GM23338 (cell line): ENCODE data around the gene KRT79. TPM values are rescaled to one million over a fixed set of nuclear protein-coding genes. Genes with fewer than 3 reads are reported as not detected.

Experiments used
- ATAC-seq: fragments of 200-7000 bp; cut with Tn5 transposase; 3 replicates; pipeline ENCODE4 v1.9.1; 2020
- DNase-seq: peaks from one replicate; pipeline ENCODE4 v3.0.0-alpha.2; 2015; ENCODE audit warnings: low spot score
- H2AFZ ChIP-seq: fragments of 200-600 bp; sonication (generic); 2 replicates; pipeline ENCODE4 v1.8.0; 2016; ENCODE audit warnings: antibody characterized with exemption, mild to moderate bottlenecking, moderate library complexity
- H3F3A ChIP-seq: fragments of 200-600 bp; sonication (generic); replicated peaks from 2 replicates; pipeline ENCODE4 v1.8.0; 2017; ENCODE audit warnings: antibody characterized with exemption, mixed run types, low read depth
- H3K27ac ChIP-seq: fragments of 200-600 bp; sonication (generic); 2 replicates; pipeline ENCODE4 v1.6.1; 2016; ENCODE audit warnings: low read depth
- H3K27me3 ChIP-seq: fragments of 200-600 bp; sonication (generic); 2 replicates; pipeline ENCODE4 v1.8.0; 2016; ENCODE audit warnings: mild to moderate bottlenecking, mixed run types, moderate library complexity; ENCODE audit not compliant: insufficient read depth
- H3K36me3 ChIP-seq: fragments of 200-600 bp; sonication (generic); 2 replicates; pipeline ENCODE4 v1.8.0; 2016; ENCODE audit warnings: mild to moderate bottlenecking; ENCODE audit not compliant: insufficient read depth
- H3K4me1 ChIP-seq: fragments of 200-600 bp; sonication (generic); 2 replicates; pipeline ENCODE4 v1.8.0; 2016; ENCODE audit warnings: mild to moderate bottlenecking, moderate library complexity; ENCODE audit not compliant: insufficient read depth
- H3K4me2 ChIP-seq: fragments of 200-600 bp; sonication (generic); 2 replicates; pipeline ENCODE4 v1.7.1; 2017; ENCODE audit warnings: mixed run types
- H3K4me3 ChIP-seq: fragments of 200-600 bp; sonication (generic); 2 replicates; pipeline ENCODE4 v1.6.1; 2016; ENCODE audit warnings: mixed run types
- H3K79me2 ChIP-seq: fragments of 200-600 bp; sonication (generic); replicated peaks from 2 replicates; pipeline ENCODE4 v1.8.0; 2017; ENCODE audit warnings: mild to moderate bottlenecking; ENCODE audit not compliant: insufficient read depth
- H3K9me2 ChIP-seq: fragments of 200-600 bp; sonication (generic); 2 replicates; pipeline ENCODE4 v1.8.0; 2017; ENCODE audit not compliant: insufficient read depth
- H4K20me1 ChIP-seq: fragments of 200-600 bp; sonication (generic); replicated peaks from 2 replicates; pipeline ENCODE4 v1.8.0; 2017; ENCODE audit warnings: mild to moderate bottlenecking; ENCODE audit not compliant: insufficient read depth
- H3K27ac Mint-ChIP-seq: 2 replicates; pipeline ENCODE4 v1.8.0; 2020; ENCODE audit warnings: inconsistent platforms, mild to moderate bottlenecking, moderate library complexity, mixed read lengths
- H3K27me3 Mint-ChIP-seq: 3 replicates; pipeline ENCODE4 v1.8.0; 2022; ENCODE audit warnings: low read depth, mild to moderate bottlenecking, moderate library complexity, mixed read lengths, inconsistent platforms; ENCODE audit not compliant: insufficient read depth, poor library complexity
- H3K36me3 Mint-ChIP-seq: 3 replicates; pipeline ENCODE4 v1.8.0; 2021; ENCODE audit warnings: low read depth, mild to moderate bottlenecking, inconsistent platforms, moderate library complexity, mixed read lengths
- H3K4me1 Mint-ChIP-seq: 3 replicates; pipeline ENCODE4 v1.8.0; 2020; ENCODE audit warnings: mild to moderate bottlenecking, inconsistent platforms, mixed read lengths
- H3K4me3 Mint-ChIP-seq: 3 replicates; pipeline ENCODE4 v1.8.0; 2021; ENCODE audit warnings: moderate library complexity, mild to moderate bottlenecking, inconsistent platforms, mixed read lengths
- H3K9me3 Mint-ChIP-seq: 3 replicates; pipeline ENCODE4 v1.8.0; 2020; ENCODE audit warnings: moderate library complexity, mild to moderate bottlenecking, inconsistent platforms, mixed read lengths
- CREB1 ChIP-seq: fragments of 250-450 bp; sonication (Bioruptor Pico); IDR thresholded peaks from 2 replicates; pipeline ENCODE4 v1.5.0; 2020; ENCODE audit warnings: low read depth, mild to moderate bottlenecking, moderate library complexity
- CTCF ChIP-seq, 2 experiments: fragments of 200-600 bp in 1 of 2; sonication (generic) in 1 of 2; conservative IDR thresholded peaks; 2 replicates each; pipeline versions ENCODE4 v1.5.1 to v1.6.1; 2016 to 2017; ENCODE audit warnings: antibody characterized with exemption in 2 of 2, low read depth in 2 of 2, mild to moderate bottlenecking in 2 of 2, moderate library complexity in 1 of 2
- ETS1 ChIP-seq: IDR thresholded peaks from 2 replicates; pipeline ENCODE4 v1.6.1; 2016; ENCODE audit warnings: antibody characterized with exemption
- EZH2 ChIP-seq: fragments of 200-600 bp; sonication (generic); IDR thresholded peaks from one replicate; pipeline ENCODE4 v1.8.0; 2017; ENCODE audit warnings: antibody characterized with exemption, mild to moderate bottlenecking, low read depth; ENCODE audit not compliant: unreplicated experiment
- EZH2phosphoT487 ChIP-seq: fragments of 200-600 bp; sonication (generic); IDR thresholded peaks from one replicate; pipeline ENCODE4 v1.8.1; 2018; ENCODE audit warnings: antibody characterized with exemption; ENCODE audit not compliant: unreplicated experiment
- JUNB ChIP-seq: IDR thresholded peaks from one replicate; pipeline ENCODE4 v1.6.1; 2016; ENCODE audit warnings: antibody characterized with exemption; ENCODE audit not compliant: unreplicated experiment
- NANOG ChIP-seq: IDR thresholded peaks from 2 replicates; pipeline ENCODE4 v1.6.1; 2016; ENCODE audit warnings: antibody characterized with exemption, borderline replicate concordance
- POLR2AphosphoS5 ChIP-seq: IDR thresholded peaks from 2 replicates; pipeline ENCODE4 v1.6.1; 2016; ENCODE audit warnings: antibody characterized with exemption, low read depth
- STAT1 ChIP-seq: IDR thresholded peaks from one replicate; pipeline ENCODE4 v1.6.1; 2016; ENCODE audit warnings: antibody characterized with exemption; ENCODE audit not compliant: unreplicated experiment
- ZNF114 ChIP-seq: fragments of 250-450 bp; sonication (Bioruptor Pico); IDR thresholded peaks from 2 replicates; pipeline ENCODE4 v1.5.0; 2020; ENCODE audit warnings: mild to moderate bottlenecking, moderate library complexity
- ZNF331 ChIP-seq: fragments of 250-450 bp; sonication (Bioruptor Pico); IDR thresholded peaks from 2 replicates; pipeline ENCODE4 v1.5.0; 2020; ENCODE audit warnings: low read depth, mild to moderate bottlenecking, moderate library complexity
- polyA plus RNA-seq: library from polyadenylated mRNA; unstranded; fragments of >200 nt; fragmentation: Nextera tagmentation; extraction: Ambion mirVana; gene quantifications from 2 replicates; pipeline ENCODE4 v1.2.1, GENCODE V29; 2016
- total RNA-seq: library from RNA; depleted of rRNA; stranded (reverse); fragments of >200 nt; shearing (Covaris generic); gene quantifications from 2 replicates; pipeline ENCODE4 v1.2.3, GENCODE V29; 2014
- TF ChIP-seq, protein P1 (sequence below): fragments of 250-450 bp; sonication (Bioruptor Pico); IDR thresholded peaks from 2 replicates; pipeline ENCODE4 v1.5.0; 2020; ENCODE audit warnings: mild to moderate bottlenecking, moderate library complexity
- TF ChIP-seq, protein P2 (sequence below): IDR thresholded peaks from one replicate; pipeline ENCODE4 v1.6.1; 2018; ENCODE audit warnings: antibody characterized with exemption; ENCODE audit not compliant: unreplicated experiment

KRT79 gene
- total and polyA plus RNA-seq, 2 experiments from 2014 or later, result 0.21 TPM; not detected in 1

DNA sequence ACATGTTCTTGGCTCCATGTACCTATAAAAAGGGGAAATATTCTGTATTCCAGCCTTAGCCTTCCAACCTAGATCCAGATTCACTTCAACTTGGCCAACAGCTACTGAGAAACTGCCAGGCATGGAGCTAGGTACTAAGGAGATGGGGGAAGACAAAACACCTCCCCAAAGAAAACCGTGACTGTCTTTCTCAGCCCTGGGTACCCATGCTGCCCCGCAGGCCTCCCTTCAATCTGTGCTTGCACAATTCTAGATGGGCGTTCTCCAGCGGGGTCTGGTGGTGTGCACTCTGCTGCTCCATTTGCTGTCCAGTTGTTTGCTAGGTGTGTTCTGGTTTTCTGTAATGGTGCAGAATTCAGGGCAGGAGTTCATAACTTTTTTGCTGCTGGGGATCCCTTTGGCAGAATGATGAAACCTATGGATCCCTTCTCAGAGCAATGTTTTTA is 19.4 kb downstream of the KRT79 start:
- no peak overlapping the region for H3K4me2 ChIP-seq
- H3K4me3 ChIP-seq, result no peak overlapping the region
- Mint-ChIP-seq H3K9me3 (no peaks in the 10 kb centered on the region), H3K4me3 (no peak overlapping the region), H3K36me3 (no peaks in the 10 kb centered on the region), H3K27me3 (peaks cover 4% of the 10 kb centered on the region), H3K27ac (no peak overlapping the region), H3K4me1 (no peaks in the 10 kb centered on the region)
- no peaks in the 10 kb centered on the region for H4K20me1 ChIP-seq
- no peak overlapping the region for H2AFZ ChIP-seq
- no peaks in the 10 kb centered on the region for H3K4me1 ChIP-seq
- H3K79me2 ChIP-seq, result no peaks in the 10 kb centered on the region
- no peak overlapping the region for H3K27ac ChIP-seq
- no peak for DNase-seq
- no peak for TF ChIP-seq EZH2
- TF ChIP-seq ZNF114, result no peak
- no peak for TF ChIP-seq EZH2phosphoT487
- TF ChIP-seq, protein P1, sequence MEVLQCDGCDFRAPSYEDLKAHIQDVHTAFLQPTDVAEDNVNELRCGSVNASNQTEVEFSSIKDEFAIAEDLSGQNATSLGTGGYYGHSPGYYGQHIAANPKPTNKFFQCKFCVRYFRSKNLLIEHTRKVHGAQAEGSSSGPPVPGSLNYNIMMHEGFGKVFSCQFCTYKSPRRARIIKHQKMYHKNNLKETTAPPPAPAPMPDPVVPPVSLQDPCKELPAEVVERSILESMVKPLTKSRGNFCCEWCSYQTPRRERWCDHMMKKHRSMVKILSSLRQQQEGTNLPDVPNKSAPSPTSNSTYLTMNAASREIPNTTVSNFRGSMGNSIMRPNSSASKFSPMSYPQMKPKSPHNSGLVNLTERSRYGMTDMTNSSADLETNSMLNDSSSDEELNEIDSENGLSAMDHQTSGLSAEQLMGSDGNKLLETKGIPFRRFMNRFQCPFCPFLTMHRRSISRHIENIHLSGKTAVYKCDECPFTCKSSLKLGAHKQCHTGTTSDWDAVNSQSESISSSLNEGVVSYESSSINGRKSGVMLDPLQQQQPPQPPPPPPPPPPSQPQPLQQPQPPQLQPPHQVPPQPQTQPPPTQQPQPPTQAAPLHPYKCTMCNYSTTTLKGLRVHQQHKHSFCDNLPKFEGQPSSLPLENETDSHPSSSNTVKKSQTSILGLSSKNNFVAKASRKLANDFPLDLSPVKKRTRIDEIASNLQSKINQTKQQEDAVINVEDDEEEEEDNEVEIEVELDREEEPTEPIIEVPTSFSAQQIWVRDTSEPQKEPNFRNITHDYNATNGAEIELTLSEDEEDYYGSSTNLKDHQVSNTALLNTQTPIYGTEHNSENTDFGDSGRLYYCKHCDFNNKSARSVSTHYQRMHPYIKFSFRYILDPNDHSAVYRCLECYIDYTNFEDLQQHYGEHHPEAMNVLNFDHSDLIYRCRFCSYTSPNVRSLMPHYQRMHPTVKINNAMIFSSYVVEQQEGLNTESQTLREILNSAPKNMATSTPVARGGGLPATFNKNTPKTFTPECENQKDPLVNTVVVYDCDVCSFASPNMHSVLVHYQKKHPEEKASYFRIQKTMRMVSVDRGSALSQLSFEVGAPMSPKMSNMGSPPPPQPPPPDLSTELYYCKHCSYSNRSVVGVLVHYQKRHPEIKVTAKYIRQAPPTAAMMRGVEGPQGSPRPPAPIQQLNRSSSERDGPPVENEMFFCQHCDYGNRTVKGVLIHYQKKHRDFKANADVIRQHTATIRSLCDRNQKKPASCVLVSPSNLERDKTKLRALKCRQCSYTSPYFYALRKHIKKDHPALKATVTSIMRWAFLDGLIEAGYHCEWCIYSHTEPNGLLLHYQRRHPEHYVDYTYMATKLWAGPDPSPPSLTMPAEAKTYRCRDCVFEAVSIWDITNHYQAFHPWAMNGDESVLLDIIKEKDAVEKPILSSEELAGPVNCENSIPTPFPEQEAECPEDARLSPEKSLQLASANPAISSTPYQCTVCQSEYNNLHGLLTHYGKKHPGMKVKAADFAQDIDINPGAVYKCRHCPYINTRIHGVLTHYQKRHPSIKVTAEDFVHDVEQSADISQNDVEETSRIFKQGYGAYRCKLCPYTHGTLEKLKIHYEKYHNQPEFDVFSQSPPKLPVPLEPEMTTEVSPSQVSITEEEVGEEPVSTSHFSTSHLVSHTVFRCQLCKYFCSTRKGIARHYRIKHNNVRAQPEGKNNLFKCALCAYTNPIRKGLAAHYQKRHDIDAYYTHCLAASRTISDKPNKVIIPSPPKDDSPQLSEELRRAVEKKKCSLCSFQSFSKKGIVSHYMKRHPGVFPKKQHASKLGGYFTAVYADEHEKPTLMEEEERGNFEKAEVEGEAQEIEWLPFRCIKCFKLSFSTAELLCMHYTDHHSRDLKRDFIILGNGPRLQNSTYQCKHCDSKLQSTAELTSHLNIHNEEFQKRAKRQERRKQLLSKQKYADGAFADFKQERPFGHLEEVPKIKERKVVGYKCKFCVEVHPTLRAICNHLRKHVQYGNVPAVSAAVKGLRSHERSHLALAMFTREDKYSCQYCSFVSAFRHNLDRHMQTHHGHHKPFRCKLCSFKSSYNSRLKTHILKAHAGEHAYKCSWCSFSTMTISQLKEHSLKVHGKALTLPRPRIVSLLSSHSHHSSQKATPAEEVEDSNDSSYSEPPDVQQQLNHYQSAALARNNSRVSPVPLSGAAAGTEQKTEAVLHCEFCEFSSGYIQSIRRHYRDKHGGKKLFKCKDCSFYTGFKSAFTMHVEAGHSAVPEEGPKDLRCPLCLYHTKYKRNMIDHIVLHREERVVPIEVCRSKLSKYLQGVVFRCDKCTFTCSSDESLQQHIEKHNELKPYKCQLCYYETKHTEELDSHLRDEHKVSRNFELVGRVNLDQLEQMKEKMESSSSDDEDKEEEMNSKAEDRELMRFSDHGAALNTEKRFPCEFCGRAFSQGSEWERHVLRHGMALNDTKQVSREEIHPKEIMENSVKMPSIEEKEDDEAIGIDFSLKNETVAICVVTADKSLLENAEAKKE (CRISPR knock-in tag), result no peak
- TF ChIP-seq ZNF331 (CRISPR knock-in tag), result no peak
- no peak for TF ChIP-seq CREB1 (CRISPR knock-in tag)
- no peak for TF ChIP-seq CTCF (conservative IDR thresholded peaks at IDR 0.05; ENCODE audit: low read depth in 2 of 2)
- TF ChIP-seq, protein P2, sequence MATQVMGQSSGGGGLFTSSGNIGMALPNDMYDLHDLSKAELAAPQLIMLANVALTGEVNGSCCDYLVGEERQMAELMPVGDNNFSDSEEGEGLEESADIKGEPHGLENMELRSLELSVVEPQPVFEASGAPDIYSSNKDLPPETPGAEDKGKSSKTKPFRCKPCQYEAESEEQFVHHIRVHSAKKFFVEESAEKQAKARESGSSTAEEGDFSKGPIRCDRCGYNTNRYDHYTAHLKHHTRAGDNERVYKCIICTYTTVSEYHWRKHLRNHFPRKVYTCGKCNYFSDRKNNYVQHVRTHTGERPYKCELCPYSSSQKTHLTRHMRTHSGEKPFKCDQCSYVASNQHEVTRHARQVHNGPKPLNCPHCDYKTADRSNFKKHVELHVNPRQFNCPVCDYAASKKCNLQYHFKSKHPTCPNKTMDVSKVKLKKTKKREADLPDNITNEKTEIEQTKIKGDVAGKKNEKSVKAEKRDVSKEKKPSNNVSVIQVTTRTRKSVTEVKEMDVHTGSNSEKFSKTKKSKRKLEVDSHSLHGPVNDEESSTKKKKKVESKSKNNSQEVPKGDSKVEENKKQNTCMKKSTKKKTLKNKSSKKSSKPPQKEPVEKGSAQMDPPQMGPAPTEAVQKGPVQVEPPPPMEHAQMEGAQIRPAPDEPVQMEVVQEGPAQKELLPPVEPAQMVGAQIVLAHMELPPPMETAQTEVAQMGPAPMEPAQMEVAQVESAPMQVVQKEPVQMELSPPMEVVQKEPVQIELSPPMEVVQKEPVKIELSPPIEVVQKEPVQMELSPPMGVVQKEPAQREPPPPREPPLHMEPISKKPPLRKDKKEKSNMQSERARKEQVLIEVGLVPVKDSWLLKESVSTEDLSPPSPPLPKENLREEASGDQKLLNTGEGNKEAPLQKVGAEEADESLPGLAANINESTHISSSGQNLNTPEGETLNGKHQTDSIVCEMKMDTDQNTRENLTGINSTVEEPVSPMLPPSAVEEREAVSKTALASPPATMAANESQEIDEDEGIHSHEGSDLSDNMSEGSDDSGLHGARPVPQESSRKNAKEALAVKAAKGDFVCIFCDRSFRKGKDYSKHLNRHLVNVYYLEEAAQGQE, result no peak
- no peak for TF ChIP-seq JUNB
- no peak for TF ChIP-seq STAT1
- TF ChIP-seq POLR2AphosphoS5, result no peak
- TF ChIP-seq NANOG, result no peak
- no peak for TF ChIP-seq ETS1
- no peaks in the 10 kb centered on the region for H3K36me3 ChIP-seq
- H3F3A ChIP-seq, result no peaks in the 10 kb centered on the region
- no peak for ATAC-seq
- no peaks in the 10 kb centered on the region; the same call in 1 of the 2 replicates for H3K9me2 ChIP-seq
- no peaks in the 10 kb centered on the region for H3K27me3 ChIP-seq
